ENCODE data around the gene COPG2. TPM values are rescaled to one million over a fixed set of nuclear protein-coding genes. Genes with fewer than 3 reads are reported as not detected.

Gene COPG2, protein sequence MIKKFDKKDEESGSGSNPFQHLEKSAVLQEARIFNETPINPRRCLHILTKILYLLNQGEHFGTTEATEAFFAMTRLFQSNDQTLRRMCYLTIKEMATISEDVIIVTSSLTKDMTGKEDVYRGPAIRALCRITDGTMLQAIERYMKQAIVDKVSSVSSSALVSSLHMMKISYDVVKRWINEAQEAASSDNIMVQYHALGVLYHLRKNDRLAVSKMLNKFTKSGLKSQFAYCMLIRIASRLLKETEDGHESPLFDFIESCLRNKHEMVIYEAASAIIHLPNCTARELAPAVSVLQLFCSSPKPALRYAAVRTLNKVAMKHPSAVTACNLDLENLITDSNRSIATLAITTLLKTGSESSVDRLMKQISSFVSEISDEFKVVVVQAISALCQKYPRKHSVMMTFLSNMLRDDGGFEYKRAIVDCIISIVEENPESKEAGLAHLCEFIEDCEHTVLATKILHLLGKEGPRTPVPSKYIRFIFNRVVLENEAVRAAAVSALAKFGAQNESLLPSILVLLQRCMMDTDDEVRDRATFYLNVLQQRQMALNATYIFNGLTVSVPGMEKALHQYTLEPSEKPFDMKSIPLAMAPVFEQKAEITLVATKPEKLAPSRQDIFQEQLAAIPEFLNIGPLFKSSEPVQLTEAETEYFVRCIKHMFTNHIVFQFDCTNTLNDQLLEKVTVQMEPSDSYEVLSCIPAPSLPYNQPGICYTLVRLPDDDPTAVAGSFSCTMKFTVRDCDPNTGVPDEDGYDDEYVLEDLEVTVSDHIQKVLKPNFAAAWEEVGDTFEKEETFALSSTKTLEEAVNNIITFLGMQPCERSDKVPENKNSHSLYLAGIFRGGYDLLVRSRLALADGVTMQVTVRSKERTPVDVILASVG
- polyA plus RNA-seq (2013, experiment 1 of 2), result 52.9 TPM
- polyA plus RNA-seq (2013, experiment 2 of 2), result 49.8 TPM

DNA sequence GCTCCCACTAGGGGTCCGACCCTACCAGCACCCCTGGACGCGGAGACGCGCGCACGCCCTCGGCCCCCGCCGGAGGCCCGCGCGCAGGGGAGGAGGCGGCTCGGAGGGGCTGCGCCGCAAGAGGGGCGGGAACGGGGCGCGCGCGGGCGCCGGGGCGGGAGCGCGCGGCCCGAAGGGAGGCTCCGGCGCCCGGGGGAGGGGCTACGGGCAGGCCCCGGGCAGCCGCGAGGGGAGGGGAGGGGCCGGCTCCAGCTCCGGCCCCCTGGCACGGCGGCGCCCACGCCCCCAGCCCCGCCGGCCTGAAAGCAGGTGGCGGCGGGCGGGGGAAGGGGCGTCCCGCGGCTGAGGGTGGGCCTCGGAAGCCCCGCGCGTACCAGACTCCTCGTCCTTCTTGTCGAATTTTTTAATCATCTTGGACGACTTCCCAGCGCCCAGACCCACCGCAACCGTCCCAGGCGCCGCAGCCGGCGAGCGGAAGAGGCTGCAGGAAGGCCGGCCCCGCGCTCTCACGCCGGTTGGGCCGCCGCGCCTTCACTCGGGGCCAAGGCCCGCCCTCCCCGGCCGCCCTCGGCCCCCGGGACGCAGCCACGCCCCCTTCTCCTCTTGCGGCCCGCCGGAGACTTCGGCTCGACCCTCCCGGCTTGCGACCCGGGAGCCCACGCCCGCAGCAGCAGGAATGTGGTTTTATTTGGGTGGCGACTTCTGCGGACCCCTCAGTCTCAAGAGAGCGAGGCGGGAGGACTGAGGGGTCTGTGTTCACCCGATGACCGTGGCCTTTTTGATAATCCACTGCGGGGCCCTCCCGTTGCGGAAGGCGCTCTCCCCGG, at the start of gene COPG2:
COPG2 (minus strand) TSS at position 491 of the 827 bp plus-strand sequence; CDS start at position 411, 80 bp downstream.
- Histone ChIP-seq H3K4me3 (ENCODE audit: extremely low read depth, insufficient read depth, low read length, poor library complexity, severe bottlenecking) (peak within 1 kb of the TSS; percentile 59), H3K9me3 (ENCODE audit: control insufficient read depth, low read length) (no peaks in the 10 kb centered on the region), H3K27ac (ENCODE audit: low read depth, low read length, severe bottlenecking) (peak within 1 kb of the TSS; percentile 78), H3K4me1 (ENCODE audit: control insufficient read depth, insufficient read depth, low read length, poor library complexity, severe bottlenecking) (no peaks in the 10 kb centered on the region), H3K36me3 (ENCODE audit: control insufficient read depth, insufficient read depth, low read length) (peaks cover 5% of the 10 kb centered on the region)
- WGBS, 2 experiments (ENCODE audit: insufficient coverage in 2 of 2), result 1% methylated on average over 42 to 70 of the region's 103 CpGs

DNA sequence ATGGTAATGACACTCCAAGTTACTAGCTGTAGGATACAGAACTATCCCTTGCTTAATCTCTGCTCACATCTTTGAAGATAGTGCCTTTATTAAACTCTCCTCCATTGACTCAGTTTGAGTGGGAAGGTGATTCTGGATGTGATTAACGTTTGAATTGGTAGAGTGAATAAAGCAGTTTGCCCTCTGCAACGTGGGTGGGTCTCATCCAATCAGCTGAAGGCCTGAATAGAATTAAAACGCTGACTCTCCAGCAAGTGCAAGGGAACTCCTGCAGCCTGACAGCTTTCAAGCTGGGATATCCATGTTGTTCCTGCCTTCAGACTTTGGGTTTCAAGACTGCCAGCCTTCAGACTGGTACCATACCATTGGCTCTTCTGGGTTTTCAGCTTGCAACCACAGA, 43.9 kb upstream of the COPG2 start:
- Histone ChIP-seq H3K36me3 (ENCODE audit: control insufficient read depth, insufficient read depth, low read length) (no peaks in the 10 kb centered on the region), H3K9me3 (ENCODE audit: control insufficient read depth, low read length) (no peaks in the 10 kb centered on the region), H3K27ac (ENCODE audit: low read depth, low read length, severe bottlenecking) (no peak overlapping the region), H3K4me3 (ENCODE audit: extremely low read depth, insufficient read depth, low read length, poor library complexity, severe bottlenecking) (no peak overlapping the region), H3K4me1 (ENCODE audit: control insufficient read depth, insufficient read depth, low read length, poor library complexity, severe bottlenecking) (no peaks in the 10 kb centered on the region)
- WGBS, 2 experiments (ENCODE audit: insufficient coverage in 2 of 2), result 31 to 54% methylated on average over 2 of the region's 3 CpGs

DNA sequence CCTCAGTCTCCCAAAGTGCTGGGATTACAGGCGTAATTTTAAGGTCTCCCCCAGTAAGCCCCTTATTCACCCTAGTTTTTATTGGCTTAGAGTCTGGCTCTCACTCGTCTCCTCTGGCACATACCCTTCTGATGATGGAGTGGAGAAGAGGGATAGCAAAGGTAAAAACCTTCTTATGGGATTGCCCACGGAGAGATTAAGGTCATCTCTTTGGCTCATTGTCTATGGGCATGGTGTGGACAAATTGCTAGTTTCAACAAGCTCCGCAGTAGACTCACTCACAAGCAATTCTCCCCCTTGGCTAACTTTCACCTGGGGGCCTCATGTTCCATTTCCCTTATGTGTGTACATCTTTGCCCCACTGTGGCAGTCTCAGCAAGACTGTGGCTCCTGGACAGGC, 40.2 kb upstream of the COPG2 start:
- no peaks in the 10 kb centered on the region for H3K4me1 ChIP-seq (ENCODE audit: control insufficient read depth, insufficient read depth, low read length, poor library complexity, severe bottlenecking)
- 90% methylated on average over 3 of the region's 4 CpGs; no CpG with 5 or more reads in 1 of the 2 experiments for WGBS, 2 experiments (ENCODE audit: insufficient coverage in 2 of 2)
- no peaks in the 10 kb centered on the region for H3K36me3 ChIP-seq (ENCODE audit: control insufficient read depth, insufficient read depth, low read length)
- H3K9me3 ChIP-seq (ENCODE audit: control insufficient read depth, low read length), result no peaks in the 10 kb centered on the region
- H3K4me3 ChIP-seq (ENCODE audit: extremely low read depth, insufficient read depth, low read length, poor library complexity, severe bottlenecking), result no peak overlapping the region
- H3K27ac ChIP-seq (ENCODE audit: low read depth, low read length, severe bottlenecking), result no peak overlapping the region

DNA sequence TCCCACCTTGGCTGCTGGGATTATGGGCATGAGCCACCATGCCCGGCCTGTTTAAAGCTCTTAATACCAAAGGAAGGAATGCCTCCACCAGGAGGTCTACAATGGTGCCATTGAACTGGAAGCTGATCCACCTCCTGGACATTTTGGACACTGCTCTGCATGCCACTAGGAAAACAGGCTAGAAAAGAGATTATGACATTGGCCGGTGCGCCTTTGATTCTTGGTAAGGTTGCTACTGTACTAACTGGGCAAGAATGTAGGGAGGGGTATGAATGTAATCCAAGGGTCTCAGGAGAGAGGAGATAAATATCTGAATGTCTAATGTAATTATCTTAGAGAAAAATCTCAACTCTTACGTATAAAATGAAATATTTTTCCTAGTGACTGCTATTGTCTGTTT, 39.5 kb upstream of the COPG2 start:
- no peaks in the 10 kb centered on the region for H3K9me3 ChIP-seq (ENCODE audit: control insufficient read depth, low read length)
- no peak overlapping the region for H3K27ac ChIP-seq (ENCODE audit: low read depth, low read length, severe bottlenecking)
- WGBS, 2 experiments (ENCODE audit: insufficient coverage in 2 of 2), result 91 to 92% methylated on average over 1 to 3 of the region's 4 CpGs
- no peaks in the 10 kb centered on the region for H3K36me3 ChIP-seq (ENCODE audit: control insufficient read depth, insufficient read depth, low read length)
- H3K4me1 ChIP-seq (ENCODE audit: control insufficient read depth, insufficient read depth, low read length, poor library complexity, severe bottlenecking), result no peaks in the 10 kb centered on the region
- H3K4me3 ChIP-seq (ENCODE audit: extremely low read depth, insufficient read depth, low read length, poor library complexity, severe bottlenecking), result no peak overlapping the region

DNA sequence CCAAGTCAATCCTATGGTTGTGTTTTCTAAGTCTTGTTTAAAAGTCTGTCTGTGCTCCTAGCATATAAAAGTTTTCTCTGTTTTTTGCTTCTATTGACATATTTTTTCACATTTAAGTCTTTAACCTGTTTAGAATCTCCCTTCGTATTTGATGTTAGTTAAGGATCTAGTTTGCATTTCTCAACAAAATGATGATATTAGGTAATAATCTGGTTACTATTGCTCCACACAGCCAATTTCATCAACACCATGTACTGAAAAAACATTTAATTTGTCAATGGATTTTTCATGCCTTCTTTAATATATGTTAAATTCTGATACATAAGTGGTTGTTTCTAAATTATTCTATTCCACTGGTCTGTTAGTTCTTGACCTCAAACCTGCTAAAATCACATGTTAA, 35.3 kb upstream of the COPG2 start:
- H3K27ac ChIP-seq (ENCODE audit: low read depth, low read length, severe bottlenecking), result no peak overlapping the region
- no peaks in the 10 kb centered on the region for H3K4me1 ChIP-seq (ENCODE audit: control insufficient read depth, insufficient read depth, low read length, poor library complexity, severe bottlenecking)
- no CpG with 5 or more reads among the region's 1 CpG for WGBS, 2 experiments (ENCODE audit: insufficient coverage in 2 of 2)
- H3K36me3 ChIP-seq (ENCODE audit: control insufficient read depth, insufficient read depth, low read length), result no peaks in the 10 kb centered on the region
- no peak overlapping the region for H3K4me3 ChIP-seq (ENCODE audit: extremely low read depth, insufficient read depth, low read length, poor library complexity, severe bottlenecking)
- H3K9me3 ChIP-seq (ENCODE audit: control insufficient read depth, low read length), result no peaks in the 10 kb centered on the region

DNA sequence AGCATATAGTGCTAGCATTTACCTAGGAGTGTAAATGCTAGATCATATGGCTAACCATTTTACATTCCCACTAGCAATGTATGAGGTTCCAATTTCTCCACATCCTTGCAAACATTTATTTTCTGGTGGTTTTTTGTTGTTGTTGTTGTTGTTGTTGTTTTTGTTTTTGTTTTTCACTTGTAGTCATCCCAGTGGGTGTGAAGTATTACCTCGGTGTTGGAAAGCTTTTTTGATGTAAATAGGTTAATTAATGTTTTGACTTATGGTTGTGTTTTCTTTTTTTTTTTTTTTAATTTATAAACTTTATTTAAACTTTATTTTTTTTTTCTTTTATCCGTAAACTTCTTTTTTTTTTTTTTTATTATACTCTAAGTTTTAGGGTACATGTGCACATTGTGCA, 33.1 kb upstream of the COPG2 start:
- Histone ChIP-seq H3K9me3 (ENCODE audit: control insufficient read depth, low read length) (no peaks in the 10 kb centered on the region), H3K36me3 (ENCODE audit: control insufficient read depth, insufficient read depth, low read length) (no peaks in the 10 kb centered on the region), H3K27ac (ENCODE audit: low read depth, low read length, severe bottlenecking) (no peak overlapping the region), H3K4me3 (ENCODE audit: extremely low read depth, insufficient read depth, low read length, poor library complexity, severe bottlenecking) (no peak overlapping the region), H3K4me1 (ENCODE audit: control insufficient read depth, insufficient read depth, low read length, poor library complexity, severe bottlenecking) (no peaks in the 10 kb centered on the region)
- WGBS, 2 experiments (ENCODE audit: insufficient coverage in 2 of 2), result no CpG with 5 or more reads among the region's 2 CpGs

DNA sequence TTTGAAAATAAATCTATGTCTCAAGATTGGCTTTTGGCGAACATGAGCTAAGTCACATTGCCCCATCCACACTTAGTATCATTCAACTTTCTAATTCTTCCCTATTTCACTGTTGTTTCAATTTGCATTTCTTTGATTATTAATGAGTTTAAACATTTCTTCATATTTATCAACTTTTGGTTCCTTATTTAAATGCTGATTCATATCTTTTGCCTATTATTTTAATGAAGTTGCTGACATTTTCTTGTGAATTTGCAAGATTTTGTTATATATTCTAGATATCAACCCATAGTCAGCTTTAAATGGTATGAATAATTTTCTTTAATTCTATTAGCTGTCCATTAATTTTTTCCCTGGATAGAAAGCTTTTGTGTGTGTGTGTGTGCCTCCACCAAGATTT, 32.2 kb upstream of the COPG2 start:
- Histone ChIP-seq H3K4me3 (ENCODE audit: extremely low read depth, insufficient read depth, low read length, poor library complexity, severe bottlenecking) (no peak overlapping the region), H3K27ac (ENCODE audit: low read depth, low read length, severe bottlenecking) (no peak overlapping the region), H3K9me3 (ENCODE audit: control insufficient read depth, low read length) (no peaks in the 10 kb centered on the region), H3K36me3 (ENCODE audit: control insufficient read depth, insufficient read depth, low read length) (no peaks in the 10 kb centered on the region), H3K4me1 (ENCODE audit: control insufficient read depth, insufficient read depth, low read length, poor library complexity, severe bottlenecking) (no peaks in the 10 kb centered on the region)
- WGBS, 2 experiments (ENCODE audit: insufficient coverage in 2 of 2), result no CpG with 5 or more reads among the region's 1 CpG

DNA sequence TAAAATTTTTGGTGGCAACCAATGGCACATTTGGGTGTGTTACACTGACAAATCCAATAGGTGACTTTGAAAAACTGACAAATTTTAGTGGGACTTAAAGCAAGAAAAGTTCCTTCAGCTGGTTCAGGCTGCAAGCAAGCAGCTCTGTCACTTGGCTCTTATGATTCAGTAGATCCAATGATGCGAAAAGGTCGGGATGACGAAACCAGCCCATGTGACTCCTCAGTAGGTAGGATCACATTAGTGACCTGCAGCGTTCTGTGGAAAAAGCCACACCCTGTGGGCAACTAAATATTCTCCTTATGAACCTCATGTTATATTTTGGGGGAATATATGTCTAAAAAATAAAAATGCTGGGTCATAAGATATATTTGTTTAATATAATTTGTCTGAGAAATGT, 31.1 kb upstream of the COPG2 start:
- Histone ChIP-seq H3K4me3 (ENCODE audit: extremely low read depth, insufficient read depth, low read length, poor library complexity, severe bottlenecking) (no peak overlapping the region), H3K4me1 (ENCODE audit: control insufficient read depth, insufficient read depth, low read length, poor library complexity, severe bottlenecking) (no peaks in the 10 kb centered on the region), H3K9me3 (ENCODE audit: control insufficient read depth, low read length) (no peaks in the 10 kb centered on the region), H3K27ac (ENCODE audit: low read depth, low read length, severe bottlenecking) (no peak overlapping the region), H3K36me3 (ENCODE audit: control insufficient read depth, insufficient read depth, low read length) (no peaks in the 10 kb centered on the region)
- WGBS, 2 experiments (ENCODE audit: insufficient coverage in 2 of 2), result 63% methylated on average over 3 of the region's 4 CpGs; no CpG with 5 or more reads in 1 of the 2 experiments

DNA sequence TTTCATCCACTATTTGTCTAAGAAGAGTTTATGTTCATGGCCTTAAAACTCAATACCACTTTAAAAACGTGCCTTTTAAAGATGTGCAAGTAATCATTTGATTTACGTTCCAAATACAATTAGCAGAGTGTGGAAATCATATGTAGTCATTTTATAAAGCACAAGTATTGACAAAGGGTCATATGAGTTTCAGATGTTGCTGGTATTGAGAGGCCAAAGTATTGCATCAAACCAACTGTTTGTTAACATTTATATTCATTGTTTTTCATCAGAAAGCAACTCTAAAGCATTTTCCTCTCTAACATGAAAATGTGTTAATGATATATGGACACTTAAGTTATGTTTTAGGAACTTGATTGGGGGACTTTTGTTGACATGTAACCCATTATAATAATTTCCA, 29.3 kb upstream of the COPG2 start:
- Histone ChIP-seq H3K4me1 (ENCODE audit: control insufficient read depth, insufficient read depth, low read length, poor library complexity, severe bottlenecking) (no peaks in the 10 kb centered on the region), H3K36me3 (ENCODE audit: control insufficient read depth, insufficient read depth, low read length) (no peaks in the 10 kb centered on the region), H3K9me3 (ENCODE audit: control insufficient read depth, low read length) (no peaks in the 10 kb centered on the region), H3K4me3 (ENCODE audit: extremely low read depth, insufficient read depth, low read length, poor library complexity, severe bottlenecking) (no peak overlapping the region), H3K27ac (ENCODE audit: low read depth, low read length, severe bottlenecking) (no peak overlapping the region)
- WGBS, 2 experiments (ENCODE audit: insufficient coverage in 2 of 2), result 60% methylated on average over 1 of the region's 2 CpGs; no CpG with 5 or more reads in 1 of the 2 experiments

DNA sequence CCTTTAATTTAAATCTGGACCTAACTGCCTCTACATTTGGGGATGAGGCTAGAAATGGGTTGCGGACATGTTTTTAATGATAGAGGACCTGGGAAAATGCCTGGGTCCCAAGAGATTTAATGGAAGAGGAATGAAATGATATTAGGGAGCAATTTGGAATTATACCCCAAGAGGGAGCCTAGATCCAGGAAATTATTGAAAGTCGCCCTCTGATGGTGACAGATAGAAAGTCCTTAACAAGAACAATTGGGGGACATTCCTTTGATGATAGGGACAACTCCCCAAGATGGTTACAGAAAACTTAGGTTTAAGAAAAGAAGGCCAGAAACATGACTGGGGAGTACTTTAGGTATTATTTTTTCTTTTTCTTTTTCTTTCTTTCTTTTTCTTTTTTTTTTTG, 27.3 kb upstream of the COPG2 start:
- no peaks in the 10 kb centered on the region for H3K36me3 ChIP-seq (ENCODE audit: control insufficient read depth, insufficient read depth, low read length)
- H3K9me3 ChIP-seq (ENCODE audit: control insufficient read depth, low read length), result no peaks in the 10 kb centered on the region
- no peak overlapping the region for H3K27ac ChIP-seq (ENCODE audit: low read depth, low read length, severe bottlenecking)
- no peak overlapping the region for H3K4me3 ChIP-seq (ENCODE audit: extremely low read depth, insufficient read depth, low read length, poor library complexity, severe bottlenecking)
- 17 to 69% methylated on average over 1 to 2 of the region's 2 CpGs for WGBS, 2 experiments (ENCODE audit: insufficient coverage in 2 of 2)
- no peaks in the 10 kb centered on the region for H3K4me1 ChIP-seq (ENCODE audit: control insufficient read depth, insufficient read depth, low read length, poor library complexity, severe bottlenecking)

Data from mesodermal cell (in vitro differentiated cells).